GM12878 (cell line): Measurements from ENCODE around the gene BCLAF1. TPM values are rescaled to one million over a fixed set of nuclear protein-coding genes. Genes with fewer than 3 reads are reported as not detected.

Source experiments
- ATAC-seq: fragments of 200-7000 bp; cut with Tn5 transposase; 3 replicates; pipeline ENCODE4 v1.9.1; 2020; ENCODE audit warnings: mild to moderate bottlenecking, moderate library complexity
- BruUV-seq: library from RNA; stranded (reverse); fragments of 400-500 nt; replicated peaks from 2 replicates; lab custom pipeline; 2021; lab: Mats Ljungman, UMichigan
- CTCF ChIA-PET: fragments of 300-600 bp; sonication (Branson Sonifier 250); formaldehyde crosslinking; extraction: SDS; loops from one replicate; lab custom pipeline; 2021; ENCODE audit warnings: inconsistent platforms; lab: Yijun Ruan, JAX
- POLR2A ChIA-PET: fragments of 350-600 bp; formaldehyde crosslinking; extraction: SDS; loops from one replicate; lab custom pipeline; 2021; ENCODE audit warnings: inconsistent platforms; lab: Charles Lee
- RAD21 ChIA-PET: fragments of 300-600 bp; sonication (Branson Sonifier 250); formaldehyde crosslinking; loops from one replicate; lab custom pipeline; 2023; ENCODE audit warnings: antibody characterized with exemption; ENCODE audit not compliant: unreplicated experiment; lab: Charles Lee
- SMC1A ChIA-PET: fragments of 300-600 bp; sonication (Branson Sonifier 250); formaldehyde crosslinking; loops from one replicate; lab custom pipeline; 2023; ENCODE audit not compliant: unreplicated experiment, uncharacterized antibody; lab: Charles Lee
- DNase-seq: peaks from one replicate; pipeline ENCODE4 v3.0.0-alpha.2; 2011; ENCODE audit warnings: low read depth, low spot score
- FAIRE-seq: peaks from 3 replicates; lab custom pipeline; 2011; peaks lifted over from hg19 to GRCh38; lab: Jason Lieb, UNC
- H2AFZ ChIP-seq: 2 replicates; pipeline ENCODE4 v1.6.0; 2011; ENCODE audit warnings: low read depth, low read length, control low read depth; ENCODE audit not compliant: control insufficient read depth
- H3K27ac ChIP-seq: 2 replicates; pipeline ENCODE4 v1.5.1; 2011; ENCODE audit warnings: control low read depth; ENCODE audit not compliant: control insufficient read depth, insufficient read depth
- H3K27me3 ChIP-seq, 2 experiments: replicated peaks in 1 of 2; 2 replicates each; pipeline versions ENCODE4 v1.6.0 to v1.6.1; 2011; ENCODE audit warnings: low read length in 1 of 2; ENCODE audit not compliant: control insufficient read depth in 2 of 2, insufficient read depth in 2 of 2
- H3K36me3 ChIP-seq, 2 experiments: 2 replicates each; pipeline ENCODE4 v1.5.1; 2011; ENCODE audit warnings: low read length in 1 of 2; ENCODE audit not compliant: control insufficient read depth in 2 of 2, insufficient read depth in 2 of 2
- H3K4me1 ChIP-seq: 2 replicates; pipeline ENCODE4 v1.6.1; 2011; ENCODE audit warnings: mild to moderate bottlenecking, low read length, moderate library complexity, mixed read lengths; ENCODE audit not compliant: control insufficient read depth, insufficient read depth
- H3K4me2 ChIP-seq: 2 replicates; pipeline ENCODE4 v1.6.0; 2011; ENCODE audit warnings: control low read depth; ENCODE audit not compliant: control insufficient read depth, insufficient read depth
- H3K4me3 ChIP-seq: fragments of 200-600 bp; sonication (generic); 2 replicates; pipeline ENCODE4 v1.5.1; 2016
- H3K79me2 ChIP-seq: 2 replicates; pipeline ENCODE4 v1.6.0; 2011; ENCODE audit warnings: low read length; ENCODE audit not compliant: control insufficient read depth, insufficient read depth
- H3K9ac ChIP-seq: 2 replicates; pipeline ENCODE4 v1.8.0; 2011; ENCODE audit warnings: low read length, control low read depth, mixed read lengths; ENCODE audit not compliant: control insufficient read depth, insufficient read depth
- H3K9me3 ChIP-seq: replicated peaks from 3 replicates; pipeline ENCODE4 v1.5.1; 2011; ENCODE audit warnings: mild to moderate bottlenecking, low read length; ENCODE audit not compliant: control insufficient read depth, insufficient read depth
- H4K20me1 ChIP-seq: 2 replicates; pipeline ENCODE4 v1.6.0; 2011; ENCODE audit not compliant: control insufficient read depth, insufficient read depth
- BACH1 ChIP-seq: fragments of 450-650 bp; IDR thresholded peaks from 2 replicates; pipeline ENCODE4 v1.6.1; 2017; ENCODE audit warnings: mild to moderate bottlenecking, borderline replicate concordance
- CBX3 ChIP-seq: fragments of 200-600 bp; sonication (generic); IDR thresholded peaks from 2 replicates; pipeline ENCODE4 v1.6.1; 2016; ENCODE audit warnings: low read depth, borderline replicate concordance
- EP300 ChIP-seq, 2 experiments: fragments of 150-350 bp in 1 of 2; IDR thresholded peaks; 2 replicates each; pipeline ENCODE4 v1.6.1; 2011 to 2012; ENCODE audit warnings: low read depth in 2 of 2, low read length in 2 of 2, borderline replicate concordance in 1 of 2, improper control_type of control experiment in 1 of 2, inconsistent platforms in 1 of 2; ENCODE audit not compliant: control insufficient read depth in 1 of 2
- HDAC6 ChIP-seq: fragments of 200-600 bp; sonication (generic); IDR thresholded peaks from one replicate; pipeline ENCODE4 v1.8.0; 2017; ENCODE audit warnings: antibody characterized with exemption; ENCODE audit not compliant: unreplicated experiment
- NBN ChIP-seq: fragments of 450-650 bp; IDR thresholded peaks from 2 replicates; pipeline ENCODE4 v1.6.1; 2016
- NFIC ChIP-seq: IDR thresholded peaks from 2 replicates; pipeline ENCODE4 v1.6.1; 2012; ENCODE audit warnings: low read depth, mild to moderate bottlenecking, inconsistent platforms, low read length, moderate library complexity
- NFYB ChIP-seq: IDR thresholded peaks from 2 replicates; pipeline ENCODE4 v1.6.1; 2011; ENCODE audit warnings: low read depth, mild to moderate bottlenecking, low read length, improper control_type of control experiment, moderate library complexity; ENCODE audit not compliant: insufficient read depth
- NR2F1 ChIP-seq: fragments of 450-650 bp; conservative IDR thresholded peaks from 2 replicates; pipeline ENCODE4 v1.6.1; 2017; ENCODE audit warnings: mild to moderate bottlenecking
- PAX8 ChIP-seq: fragments of 450-650 bp; IDR thresholded peaks from 2 replicates; pipeline ENCODE4 v1.6.1; 2017; ENCODE audit warnings: mild to moderate bottlenecking, moderate library complexity
- POLR2A ChIP-seq: IDR thresholded peaks from 2 replicates; pipeline ENCODE4 v1.6.1; 2011; ENCODE audit warnings: low read depth, mild to moderate bottlenecking, low read length
- SIX5 ChIP-seq: IDR thresholded peaks from 2 replicates; pipeline ENCODE4 v1.6.1; 2011; ENCODE audit warnings: mild to moderate bottlenecking, low read depth, low read length, moderate library complexity; ENCODE audit not compliant: severe bottlenecking
- SPI1 ChIP-seq: IDR thresholded peaks from 2 replicates; pipeline ENCODE4 v1.6.1; 2011; ENCODE audit warnings: low read depth, mild to moderate bottlenecking, low read length, moderate library complexity, borderline replicate concordance; ENCODE audit not compliant: insufficient read depth
- TCF12 ChIP-seq: IDR thresholded peaks from 2 replicates; pipeline ENCODE4 v1.6.1; 2011; ENCODE audit warnings: low read depth, mild to moderate bottlenecking, low read length
- TCF3 ChIP-seq: IDR thresholded peaks from 2 replicates; pipeline ENCODE4 v1.6.1; 2012; ENCODE audit warnings: low read depth, mild to moderate bottlenecking, low read length, borderline replicate concordance; ENCODE audit not compliant: insufficient read depth
- WRNIP1 ChIP-seq: IDR thresholded peaks from 2 replicates; pipeline ENCODE4 v1.6.1; 2011; ENCODE audit warnings: low read depth, low read length, improper control_type of control experiment, borderline replicate concordance
- ZBED1 ChIP-seq: IDR thresholded peaks from 2 replicates; pipeline ENCODE4 v1.6.1; 2016; ENCODE audit warnings: borderline replicate concordance
- WGBS: methylation state at CpG from one replicate; pipeline ENCODE4 v1.1.6; 2016; ENCODE audit warnings: low lambda C conversion rate; ENCODE audit not compliant: insufficient replicate concordance, insufficient coverage; ENCODE audit errors: missing lambda C conversion rate; 5-methylcytosine and 5-hydroxymethylcytosine counted together
- in situ Hi-C: fragments of 300-500 bp; cut with MboI; formaldehyde crosslinking; loops from 9 replicates; pipeline ENCODE4 v1.14.3; 2018; ENCODE audit warnings: mixed read lengths
- intact Hi-C: fragments of 100-400 bp; cut with micrococcal nuclease; formaldehyde crosslinking; loops from one replicate; pipeline ENCODE4 v1.14.2; 2022; ENCODE audit not compliant: unreplicated experiment
- polyA plus RNA-seq, 11 experiments: library from polyadenylated mRNA; depleted of rRNA in 4 of 11; unstranded in 6 of 11; stranded (reverse) in 5 of 11; fragments of >200 nt; fragmentation: Nextera tagmentation in 4 of 11; fragmentation: Illumina TruSeq in 1 of 11; extraction: Ambion mirVana in 4 of 11; extraction: Trizol in 1 of 11; gene quantifications; 1 replicate in 1 of 11; 2 replicates in 10 of 11; pipeline versions ENCODE4 v1.2.1 to v1.2.3, GENCODE V29; 2011 to 2016; ENCODE audit warnings: inconsistent platforms in 2 of 11, missing spikeins in 2 of 11, low read depth in 1 of 11
- total RNA-seq, 4 experiments: library from RNA; depleted of rRNA in 3 of 4; stranded (reverse); fragments of >200 nt in 3 of 4; fragmentation: Illumina TruSeq in 1 of 4; extraction: Trizol in 1 of 4; gene quantifications; 2 replicates each; pipeline versions ENCODE4 v1.2.1 to v1.2.3, GENCODE V29; 2013 to 2021
- TF ChIP-seq, protein P1 (sequence below): IDR thresholded peaks from 2 replicates; pipeline ENCODE4 v1.6.1; 2011; ENCODE audit warnings: low read depth, low read length, improper control_type of control experiment, borderline replicate concordance
- TF ChIP-seq, protein P2 (sequence below): fragments of 150-350 bp; IDR thresholded peaks from 2 replicates; pipeline ENCODE4 v1.6.1; 2014; ENCODE audit warnings: mild to moderate bottlenecking, low read depth, low read length
- TF ChIP-seq, protein P3 (sequence below): fragments of 150-350 bp; IDR thresholded peaks from 2 replicates; pipeline ENCODE4 v1.6.1; 2016; ENCODE audit warnings: low read depth, low read length

BCLAF1 gene
- total and polyA plus RNA-seq, 10 of the 15 experiments (the other 5 are each of a cell fraction or from before 2014, with no cell fraction given), result 56.0 to 223 (median 114) TPM

DNA sequence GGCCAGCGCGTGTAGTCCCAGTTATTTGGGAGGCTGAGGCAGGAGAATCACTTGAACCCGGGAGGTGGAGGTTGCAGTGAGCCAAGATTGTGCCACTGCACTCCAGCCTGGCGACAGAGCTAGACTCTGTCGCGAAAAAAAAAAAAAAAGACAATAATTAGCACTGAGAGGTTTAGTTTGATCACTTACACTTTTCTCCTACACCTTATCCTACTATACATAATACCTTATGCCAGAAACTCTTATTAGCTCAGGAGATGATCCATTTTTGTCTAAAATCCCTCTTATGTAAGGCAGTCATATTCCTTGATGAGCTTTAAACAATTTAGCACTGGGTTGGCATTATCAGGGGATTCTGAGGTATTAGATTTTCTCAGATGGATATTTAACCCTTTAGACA, 35.9 kb downstream of the BCLAF1 start:
- Histone ChIP-seq H3K27ac (no peak overlapping the region), H3K4me2 (no peak overlapping the region), H3K79me2 (peaks cover 14% of the 10 kb centered on the region), H3K9me3 (no peaks in the 10 kb centered on the region), H3K9ac (no peak overlapping the region), H2AFZ (no peak overlapping the region), H3K36me3 (peaks cover 0 to 5% of the 10 kb centered on the region in 2 experiments; a peak in 2 of 4 replicates), H3K4me1 (no peaks in the 10 kb centered on the region), H4K20me1 (no peaks in the 10 kb centered on the region), H3K4me3 (no peak overlapping the region), H3K27me3 (no peaks in the 10 kb centered on the region)
- in situ Hi-C loops, result no loop called here
- POLR2A ChIA-PET, result interaction anchor here (0.6 to 8.4 kb wide), 2 partner anchors 35 to 1075 kb away, joined by 6 to 59 read pairs; partner anchors contain the start of gene BCLAF1
- no peak for DNase-seq
- TF ChIP-seq BACH1, result no peak
- no peak for TF ChIP-seq POLR2A
- no peak for TF ChIP-seq NR2F1
- TF ChIP-seq TCF12, result no peak
- TF ChIP-seq NBN, result no peak
- TF ChIP-seq NFYB, result no peak
- TF ChIP-seq SPI1, result no peak
- no peak for TF ChIP-seq WRNIP1
- TF ChIP-seq, protein P1, sequence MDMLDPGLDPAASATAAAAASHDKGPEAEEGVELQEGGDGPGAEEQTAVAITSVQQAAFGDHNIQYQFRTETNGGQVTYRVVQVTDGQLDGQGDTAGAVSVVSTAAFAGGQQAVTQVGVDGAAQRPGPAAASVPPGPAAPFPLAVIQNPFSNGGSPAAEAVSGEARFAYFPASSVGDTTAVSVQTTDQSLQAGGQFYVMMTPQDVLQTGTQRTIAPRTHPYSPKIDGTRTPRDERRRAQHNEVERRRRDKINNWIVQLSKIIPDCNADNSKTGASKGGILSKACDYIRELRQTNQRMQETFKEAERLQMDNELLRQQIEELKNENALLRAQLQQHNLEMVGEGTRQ, result no peak
- TF ChIP-seq TCF3, result no peak
- TF ChIP-seq, protein P2, sequence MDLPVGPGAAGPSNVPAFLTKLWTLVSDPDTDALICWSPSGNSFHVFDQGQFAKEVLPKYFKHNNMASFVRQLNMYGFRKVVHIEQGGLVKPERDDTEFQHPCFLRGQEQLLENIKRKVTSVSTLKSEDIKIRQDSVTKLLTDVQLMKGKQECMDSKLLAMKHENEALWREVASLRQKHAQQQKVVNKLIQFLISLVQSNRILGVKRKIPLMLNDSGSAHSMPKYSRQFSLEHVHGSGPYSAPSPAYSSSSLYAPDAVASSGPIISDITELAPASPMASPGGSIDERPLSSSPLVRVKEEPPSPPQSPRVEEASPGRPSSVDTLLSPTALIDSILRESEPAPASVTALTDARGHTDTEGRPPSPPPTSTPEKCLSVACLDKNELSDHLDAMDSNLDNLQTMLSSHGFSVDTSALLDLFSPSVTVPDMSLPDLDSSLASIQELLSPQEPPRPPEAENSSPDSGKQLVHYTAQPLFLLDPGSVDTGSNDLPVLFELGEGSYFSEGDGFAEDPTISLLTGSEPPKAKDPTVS, result no peak
- TF ChIP-seq EP300 (IDR thresholded peaks at IDR 0.05; ENCODE audit: borderline replicate concordance in 1 of 2, control insufficient read depth in 1 of 2, low read depth in 2 of 2, low read length in 2 of 2), result no peak
- TF ChIP-seq NFIC, result no peak
- no peak for TF ChIP-seq SIX5
- TF ChIP-seq, protein P3, sequence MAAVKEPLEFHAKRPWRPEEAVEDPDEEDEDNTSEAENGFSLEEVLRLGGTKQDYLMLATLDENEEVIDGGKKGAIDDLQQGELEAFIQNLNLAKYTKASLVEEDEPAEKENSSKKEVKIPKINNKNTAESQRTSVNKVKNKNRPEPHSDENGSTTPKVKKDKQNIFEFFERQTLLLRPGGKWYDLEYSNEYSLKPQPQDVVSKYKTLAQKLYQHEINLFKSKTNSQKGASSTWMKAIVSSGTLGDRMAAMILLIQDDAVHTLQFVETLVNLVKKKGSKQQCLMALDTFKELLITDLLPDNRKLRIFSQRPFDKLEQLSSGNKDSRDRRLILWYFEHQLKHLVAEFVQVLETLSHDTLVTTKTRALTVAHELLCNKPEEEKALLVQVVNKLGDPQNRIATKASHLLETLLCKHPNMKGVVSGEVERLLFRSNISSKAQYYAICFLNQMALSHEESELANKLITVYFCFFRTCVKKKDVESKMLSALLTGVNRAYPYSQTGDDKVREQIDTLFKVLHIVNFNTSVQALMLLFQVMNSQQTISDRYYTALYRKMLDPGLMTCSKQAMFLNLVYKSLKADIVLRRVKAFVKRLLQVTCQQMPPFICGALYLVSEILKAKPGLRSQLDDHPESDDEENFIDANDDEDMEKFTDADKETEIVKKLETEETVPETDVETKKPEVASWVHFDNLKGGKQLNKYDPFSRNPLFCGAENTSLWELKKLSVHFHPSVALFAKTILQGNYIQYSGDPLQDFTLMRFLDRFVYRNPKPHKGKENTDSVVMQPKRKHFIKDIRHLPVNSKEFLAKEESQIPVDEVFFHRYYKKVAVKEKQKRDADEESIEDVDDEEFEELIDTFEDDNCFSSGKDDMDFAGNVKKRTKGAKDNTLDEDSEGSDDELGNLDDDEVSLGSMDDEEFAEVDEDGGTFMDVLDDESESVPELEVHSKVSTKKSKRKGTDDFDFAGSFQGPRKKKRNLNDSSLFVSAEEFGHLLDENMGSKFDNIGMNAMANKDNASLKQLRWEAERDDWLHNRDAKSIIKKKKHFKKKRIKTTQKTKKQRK, result no peak
- TF ChIP-seq HDAC6, result no peak
- TF ChIP-seq PAX8, result no peak
- no peak for TF ChIP-seq CBX3
- TF ChIP-seq ZBED1, result no peak
- RAD21 ChIA-PET, result interaction anchor here (0.6 kb wide), 1 partner anchor 702 kb away, joined by 3 read pairs; no protein-coding TSS in a partner anchor
- WGBS, result 94% methylated on average over 5 of the region's 6 CpGs
- CTCF ChIA-PET, result interaction anchor here (0.8 to 1.9 kb wide), 3 partner anchors 10 to 411 kb away, joined by 3 to 5 read pairs (median 4); no protein-coding TSS in a partner anchor
- intact Hi-C loops, result no loop called here
- SMC1A ChIA-PET, result interaction anchor here (0.8 to 2.7 kb wide), 2 partner anchors 11 to 36 kb away, joined by 3 to 5 read pairs; partner anchors contain the start of gene BCLAF1
- FAIRE-seq, result no peak
- no TSS peak for BruUV-seq
- no peak for ATAC-seq
